Myocyte (in vitro differentiated cells): Measurements from ENCODE around the gene SUN2. TPM values are rescaled to one million over a fixed set of nuclear protein-coding genes. Genes with fewer than 3 reads are reported as not detected.

Experiments used
- DNase-seq: peaks from one replicate; pipeline ENCODE4 v3.0.0-alpha.2; 2012; ENCODE audit warnings: low read depth
- total RNA-seq: library from RNA; depleted of rRNA; stranded (reverse); fragments of >200 nt; gene quantifications from 2 replicates; pipeline ENCODE4 v1.2.3, GENCODE V29; 2014

The SUN2 gene
- total RNA-seq, 1 donor from 2014 or later: 181 TPM

- no peak for DNase-seq
These were observed 56.7 kb downstream of the SUN2 start for GRCh38 chr22:38699143-38699542.

GRCh38 chr22:38698407-38699094 is 57.2 kb downstream of the SUN2 start:
- no peak for DNase-seq

DNA sequence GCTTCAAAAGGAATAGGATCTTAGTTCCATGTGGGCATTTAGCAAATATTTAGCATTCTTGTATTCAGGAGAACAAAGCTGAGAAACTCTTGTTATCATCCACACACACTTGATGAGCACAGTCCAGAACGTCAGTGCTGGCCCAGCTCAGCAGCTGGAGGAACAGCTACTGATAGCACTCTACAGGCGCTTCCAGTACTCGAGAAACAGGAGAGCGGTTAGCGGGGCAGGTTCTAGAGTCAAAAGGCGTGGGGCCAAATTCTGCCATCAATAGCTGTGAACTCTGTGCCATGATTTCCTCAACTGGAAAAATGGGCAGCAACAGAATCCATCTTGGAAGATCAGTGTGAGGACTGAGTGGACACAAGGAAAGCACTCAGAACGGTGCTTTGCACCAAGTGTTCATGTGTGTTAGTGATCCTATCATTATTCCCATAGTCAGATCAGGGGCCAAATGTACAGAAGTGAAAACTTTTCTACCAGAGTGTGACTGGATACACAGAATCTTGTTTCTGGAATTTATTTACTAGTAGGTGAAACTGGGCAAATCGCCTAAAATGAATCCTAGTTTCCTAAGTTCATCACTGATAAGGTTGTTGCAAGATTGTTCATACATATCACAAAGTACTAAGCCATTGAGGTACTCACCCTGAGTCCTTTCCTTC is 58.2 kb downstream of the SUN2 start:
- DNase-seq: no peak

DNA sequence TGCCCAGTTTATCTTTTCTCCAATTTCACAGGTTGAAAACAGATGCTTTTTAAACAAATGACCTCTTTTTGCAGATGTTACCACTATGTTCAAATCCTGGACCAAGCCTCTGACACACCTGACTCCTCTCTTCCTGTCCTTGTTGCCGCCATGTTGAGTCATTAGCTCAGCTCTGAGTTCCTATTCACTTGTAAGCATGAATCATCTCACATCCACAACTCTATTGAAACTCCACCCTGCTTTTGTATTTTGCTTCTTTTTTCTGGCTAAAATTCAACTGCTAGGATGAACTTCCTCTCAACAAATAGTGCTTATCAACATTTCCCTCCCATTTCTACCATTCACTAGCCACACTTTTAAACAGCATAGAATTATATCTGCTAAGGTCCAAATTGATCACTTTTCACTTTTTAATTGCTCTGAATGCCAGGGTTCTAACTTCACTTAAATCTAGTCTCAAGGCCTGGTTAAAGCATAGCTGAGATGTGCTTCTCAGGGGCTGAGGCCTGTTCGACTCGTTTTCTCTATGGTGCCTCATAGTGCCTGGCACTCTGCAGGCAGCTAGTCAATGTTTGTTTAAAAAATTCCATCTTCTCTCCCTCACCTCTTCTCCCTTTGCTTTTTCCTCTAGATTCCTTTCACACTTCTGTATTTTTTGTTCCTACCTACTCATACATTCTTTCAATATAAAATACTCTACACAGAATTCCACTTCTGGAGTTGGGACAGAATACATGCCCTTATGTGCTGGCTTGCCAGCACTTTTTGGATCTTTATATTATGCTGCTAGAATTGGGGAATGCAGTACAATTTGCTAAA is 59.0 kb downstream of the SUN2 start:
- DNase-seq: peak; percentile 35

DNA sequence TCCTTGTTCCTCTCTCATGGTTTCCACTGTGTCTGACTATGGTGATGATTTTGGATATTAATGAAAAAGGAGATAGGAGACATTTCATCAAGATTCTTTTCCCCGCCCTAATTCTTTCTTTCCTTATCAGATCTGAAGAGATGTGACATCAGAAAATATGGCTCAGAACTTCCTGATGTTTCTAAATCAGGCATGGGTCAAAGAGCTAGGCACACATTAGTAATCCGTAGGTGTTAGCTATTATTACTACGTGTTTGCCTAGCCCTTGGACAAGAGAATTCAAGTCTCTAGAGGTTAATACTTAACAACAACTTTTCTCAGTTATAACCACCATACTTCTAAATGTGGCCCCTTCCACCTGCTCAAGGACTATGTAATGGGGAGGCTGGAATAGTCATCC is 60.9 kb downstream of the SUN2 start:
- no peak for DNase-seq

GRCh38 chr22:38694049-38694448 is 61.7 kb downstream of the SUN2 start:
- no peak for DNase-seq

DNA sequence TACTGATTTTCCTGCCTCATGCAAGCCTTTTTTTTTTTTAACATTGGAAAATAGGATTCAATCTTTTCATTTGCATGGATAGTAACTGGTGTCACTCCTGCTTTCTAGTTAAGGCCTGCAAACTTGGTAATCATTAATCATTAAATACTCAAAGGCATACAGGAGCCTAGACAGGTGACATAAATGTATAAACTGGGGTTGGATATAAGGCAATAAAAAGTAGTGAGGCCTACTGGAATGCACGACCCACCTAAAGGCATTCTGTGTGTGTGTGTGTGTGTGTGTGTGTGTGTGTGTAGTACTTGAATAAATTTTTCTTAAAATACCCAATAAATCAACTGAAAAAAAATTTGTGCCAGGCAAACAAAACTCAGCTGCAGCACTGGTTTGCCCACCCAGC is 66.1 kb downstream of the SUN2 start:
- no peak for DNase-seq

- no peak for DNase-seq
These were observed 70.0 kb downstream of the SUN2 start for GRCh38 chr22:38685761-38686160.

DNA sequence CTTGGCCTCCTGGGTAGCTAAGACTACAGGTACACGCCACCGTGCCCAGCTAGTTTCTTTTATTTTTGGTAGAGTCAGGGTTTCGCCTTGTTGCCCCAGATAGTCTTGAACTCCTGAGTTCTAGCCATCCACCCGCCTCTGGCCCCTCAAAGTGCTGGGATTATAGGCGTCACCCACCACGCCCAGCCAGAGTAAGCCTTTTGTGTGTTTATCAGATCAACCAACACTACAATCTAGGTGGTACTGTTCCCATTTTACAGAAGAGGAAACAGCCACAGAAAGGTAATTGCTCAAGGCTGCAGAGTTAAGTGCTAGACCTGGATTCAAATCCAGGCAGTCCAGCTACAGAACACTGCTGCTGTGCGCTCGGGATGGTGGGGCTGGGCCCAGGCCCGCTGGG is 70.9 kb downstream of the SUN2 start:
- DNase-seq: no peak

Other genes starting within 250 kb of the SUN2 start
- gene DDX17, start 249.7 kb downstream of the SUN2 start, total RNA-seq: 393 and 559 TPM in 2 replicates
- 0.52 and 1.2 TPM in 2 replicates for gene DMC1, start 185.8 kb downstream of the SUN2 start, total RNA-seq
- gene FAM227A, start 99.6 kb downstream of the SUN2 start, total RNA-seq: 1.6 and 5.6 TPM in 2 replicates
- 15.5 and 20.3 TPM in 2 replicates for gene CBY1, start 99.4 kb downstream of the SUN2 start, total RNA-seq
- gene TOMM22, start 74.0 kb downstream of the SUN2 start, total RNA-seq: 54.7 and 56.4 TPM in 2 replicates
- gene JOSD1, start 55.1 kb downstream of the SUN2 start, total RNA-seq: 59.2 and 59.4 TPM in 2 replicates
- 31.4 and 36.9 TPM in 2 replicates for gene GTPBP1, start 50.1 kb downstream of the SUN2 start, total RNA-seq
- gene DNAL4, start 38.1 kb upstream of the SUN2 start, total RNA-seq: 18.9 and 20.1 TPM in 2 replicates
- 0.47 and 0.96 TPM in 2 replicates for gene NPTXR, start 88.0 kb upstream of the SUN2 start, total RNA-seq
- gene CBX6, start 116.2 kb upstream of the SUN2 start, total RNA-seq: 26.1 and 32.1 TPM in 2 replicates
- gene APOBEC3A, start 201.6 kb upstream of the SUN2 start, total RNA-seq: not detected in 2 replicates
- gene APOBEC3B, start 226.3 kb upstream of the SUN2 start, total RNA-seq: 0.21 and 0.24 TPM in 2 replicates